ENCODE results near the gene NKAIN1.

DNA sequence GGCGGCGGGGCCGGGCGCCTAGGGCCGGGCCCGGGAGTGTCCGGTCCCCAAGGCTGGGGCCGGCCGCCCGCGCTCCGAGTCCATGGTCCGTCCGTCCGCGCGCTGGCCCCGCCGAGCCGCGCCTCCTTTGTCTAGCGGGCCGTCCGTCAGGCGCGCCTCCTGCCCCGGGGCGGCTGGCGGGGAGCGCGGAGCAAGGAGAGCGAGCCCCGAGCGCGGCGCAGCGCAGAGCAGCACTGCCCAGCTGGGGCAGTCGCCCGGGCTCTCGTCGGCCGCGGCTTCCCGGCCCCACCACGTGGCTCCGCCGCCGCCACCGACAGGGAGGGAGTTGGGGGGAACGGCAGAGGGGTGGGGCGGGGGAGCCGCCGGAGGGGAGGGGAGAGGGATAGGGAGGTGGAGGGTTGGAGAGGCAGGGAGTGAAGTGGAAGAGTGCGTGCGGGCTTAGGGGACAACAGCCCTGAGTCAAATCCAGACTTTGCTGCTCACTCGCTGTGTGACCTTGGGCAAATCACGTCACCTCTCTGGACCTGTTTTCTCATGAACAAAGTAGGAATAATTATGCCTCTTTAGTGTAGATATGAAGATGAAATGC, at the start of gene NKAIN1:
- no peak for TF ChIP-seq POLR2A (IDR thresholded peaks at IDR 0.05)
- TF ChIP-seq, protein P1, sequence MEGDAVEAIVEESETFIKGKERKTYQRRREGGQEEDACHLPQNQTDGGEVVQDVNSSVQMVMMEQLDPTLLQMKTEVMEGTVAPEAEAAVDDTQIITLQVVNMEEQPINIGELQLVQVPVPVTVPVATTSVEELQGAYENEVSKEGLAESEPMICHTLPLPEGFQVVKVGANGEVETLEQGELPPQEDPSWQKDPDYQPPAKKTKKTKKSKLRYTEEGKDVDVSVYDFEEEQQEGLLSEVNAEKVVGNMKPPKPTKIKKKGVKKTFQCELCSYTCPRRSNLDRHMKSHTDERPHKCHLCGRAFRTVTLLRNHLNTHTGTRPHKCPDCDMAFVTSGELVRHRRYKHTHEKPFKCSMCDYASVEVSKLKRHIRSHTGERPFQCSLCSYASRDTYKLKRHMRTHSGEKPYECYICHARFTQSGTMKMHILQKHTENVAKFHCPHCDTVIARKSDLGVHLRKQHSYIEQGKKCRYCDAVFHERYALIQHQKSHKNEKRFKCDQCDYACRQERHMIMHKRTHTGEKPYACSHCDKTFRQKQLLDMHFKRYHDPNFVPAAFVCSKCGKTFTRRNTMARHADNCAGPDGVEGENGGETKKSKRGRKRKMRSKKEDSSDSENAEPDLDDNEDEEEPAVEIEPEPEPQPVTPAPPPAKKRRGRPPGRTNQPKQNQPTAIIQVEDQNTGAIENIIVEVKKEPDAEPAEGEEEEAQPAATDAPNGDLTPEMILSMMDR (IDR thresholded peaks at IDR 0.05), result no peak
- no peak for TF ChIP-seq POLR2AphosphoS5 (IDR thresholded peaks at IDR 0.05)
- no peak for TF ChIP-seq EP300 (IDR thresholded peaks at IDR 0.05; ENCODE audit: low read depth)
